Natural killer cell (primary cell): Measurements from ENCODE around the gene CNBD2. TPM values are rescaled to one million over a fixed set of nuclear protein-coding genes. Genes with fewer than 3 reads are reported as not detected.

ENCODE experiments used
- ATAC-seq, 3 donors: fragments of 150-1000 bp in 2 of 3; fragments of 200-7000 bp in 1 of 3; cut with Tn5 transposase; 1 replicate in 1 of 3; 2 replicates in 2 of 3; pipeline ENCODE4 v1.10.0; 2021; ENCODE audit warnings: mild to moderate bottlenecking in 2 of 3, moderate library complexity in 2 of 3
- DNase-seq, 2 donors: peaks; one replicate each; pipeline versions ENCODE4 v3.0.0 to v3.0.0-alpha.2; 2013 to 2021; ENCODE audit warnings: mixed read lengths in 1 of 2
- H3K27ac ChIP-seq: one replicate; pipeline ENCODE4 v1.5.1; 2013; ENCODE audit warnings: mild to moderate bottlenecking, low read length
- H3K27me3 ChIP-seq: one replicate; pipeline ENCODE4 v1.6.1; 2013; ENCODE audit warnings: low read length; ENCODE audit not compliant: control insufficient read depth, insufficient read depth
- H3K36me3 ChIP-seq: one replicate; pipeline ENCODE4 v1.6.1; 2013; ENCODE audit warnings: low read length; ENCODE audit not compliant: control insufficient read depth, insufficient read depth
- H3K4me1 ChIP-seq: one replicate; pipeline ENCODE4 v1.6.1; 2013; ENCODE audit warnings: low read length; ENCODE audit not compliant: control insufficient read depth, insufficient read depth
- H3K4me3 ChIP-seq: one replicate; pipeline ENCODE4 v1.5.1; 2013; ENCODE audit warnings: low read length
- H3K9me3 ChIP-seq: one replicate; pipeline ENCODE4 v1.6.1; 2013; ENCODE audit warnings: low read length; ENCODE audit not compliant: control insufficient read depth, insufficient read depth
- H3K27ac Mint-ChIP-seq, 2 donors: one replicate each; pipeline ENCODE4 v1.8.0; 2022; ENCODE audit warnings: mild to moderate bottlenecking in 2 of 2, mixed read lengths in 2 of 2, moderate library complexity in 1 of 2
- H3K27me3 Mint-ChIP-seq, 2 donors: one replicate each; pipeline ENCODE4 v1.8.0; 2022; ENCODE audit warnings: low read depth in 2 of 2, mixed read lengths in 2 of 2
- H3K36me3 Mint-ChIP-seq: one replicate; pipeline ENCODE4 v1.8.0; 2022; ENCODE audit warnings: mixed read lengths
- H3K4me1 Mint-ChIP-seq, 2 donors: one replicate each; pipeline ENCODE4 v1.8.0; 2022; ENCODE audit warnings: mixed read lengths in 2 of 2
- H3K4me3 Mint-ChIP-seq: one replicate; pipeline ENCODE4 v1.8.0; 2022; ENCODE audit warnings: mild to moderate bottlenecking, moderate library complexity, mixed read lengths
- H3K9me3 Mint-ChIP-seq, 2 donors: one replicate each; pipeline ENCODE4 v1.8.0; 2022; ENCODE audit warnings: mixed read lengths in 2 of 2
- WGBS: methylation state at CpG from one replicate; pipeline ENCODE4 v1.1.7; 2013; ENCODE audit warnings: missing lambda C conversion rate; ENCODE audit not compliant: insufficient coverage; 5-methylcytosine and 5-hydroxymethylcytosine counted together
- intact Hi-C: fragments of 100-400 bp; cut with micrococcal nuclease; formaldehyde crosslinking; loops from one replicate; pipeline ENCODE4 v1.14.2; 2022
- total RNA-seq, 4 donors: library from RNA; stranded (reverse); fragments of 120-200 nt in 1 of 4; gene quantifications; one replicate each; pipeline versions ENCODE4 v1.2.3 to v1.2.4, GENCODE V29; 2013 to 2022
- TF ChIP-seq, protein P1 (sequence below): fragments of 200-600 bp; IDR thresholded peaks from one replicate; pipeline ENCODE4 v1.8.0; 2022; ENCODE audit warnings: antibody characterized with exemption

Gene CNBD2
- total RNA-seq, 3 donors from 2014 or later (not counting 1 experiment from before 2014, with no cell fraction given) = 17.2 to 20.5 (median 19.5) TPM

DNA sequence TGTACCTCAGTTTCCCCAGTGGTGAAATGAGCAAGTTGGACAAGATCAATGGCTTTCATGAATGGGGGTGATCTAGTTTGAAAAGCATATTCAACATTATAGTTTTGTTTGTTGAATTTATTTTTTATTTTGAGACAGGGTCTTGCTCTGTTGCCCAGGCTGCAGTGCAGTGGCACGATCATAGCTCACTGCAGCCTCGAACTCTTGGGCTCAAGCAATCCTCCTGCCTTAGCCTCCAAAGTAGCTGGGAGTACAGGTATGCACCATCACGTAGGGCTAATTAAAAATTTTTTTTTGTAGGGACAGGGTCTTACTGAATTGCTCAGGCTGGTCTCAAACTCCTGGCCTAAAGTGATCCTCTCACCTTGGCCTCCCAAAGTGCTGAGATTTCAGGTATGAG is 63.4 kb downstream of the CNBD2 start:
- no peaks in the 10 kb centered on the region for H3K36me3 ChIP-seq
- 87% methylated on average over 3 of the region's 3 CpGs for WGBS
- Mint-ChIP-seq H3K27ac (no peak overlapping the region), H3K4me3 (no peak overlapping the region), H3K4me1 (no peaks in the 10 kb centered on the region), H3K9me3 (no peaks in the 10 kb centered on the region), H3K27me3 (peaks cover 0 to 2% of the 10 kb centered on the region in 2 donors), H3K36me3 (no peaks in the 10 kb centered on the region)
- no peaks in the 10 kb centered on the region for H3K9me3 ChIP-seq
- H3K4me3 ChIP-seq = no peak overlapping the region
- ATAC-seq (no peak), DNase-seq (no peak)
- intact Hi-C loops = no loop called here
- H3K4me1 ChIP-seq = no peaks in the 10 kb centered on the region
- no peak overlapping the region for H3K27ac ChIP-seq
- no peaks in the 10 kb centered on the region for H3K27me3 ChIP-seq
- TF ChIP-seq, protein P1, sequence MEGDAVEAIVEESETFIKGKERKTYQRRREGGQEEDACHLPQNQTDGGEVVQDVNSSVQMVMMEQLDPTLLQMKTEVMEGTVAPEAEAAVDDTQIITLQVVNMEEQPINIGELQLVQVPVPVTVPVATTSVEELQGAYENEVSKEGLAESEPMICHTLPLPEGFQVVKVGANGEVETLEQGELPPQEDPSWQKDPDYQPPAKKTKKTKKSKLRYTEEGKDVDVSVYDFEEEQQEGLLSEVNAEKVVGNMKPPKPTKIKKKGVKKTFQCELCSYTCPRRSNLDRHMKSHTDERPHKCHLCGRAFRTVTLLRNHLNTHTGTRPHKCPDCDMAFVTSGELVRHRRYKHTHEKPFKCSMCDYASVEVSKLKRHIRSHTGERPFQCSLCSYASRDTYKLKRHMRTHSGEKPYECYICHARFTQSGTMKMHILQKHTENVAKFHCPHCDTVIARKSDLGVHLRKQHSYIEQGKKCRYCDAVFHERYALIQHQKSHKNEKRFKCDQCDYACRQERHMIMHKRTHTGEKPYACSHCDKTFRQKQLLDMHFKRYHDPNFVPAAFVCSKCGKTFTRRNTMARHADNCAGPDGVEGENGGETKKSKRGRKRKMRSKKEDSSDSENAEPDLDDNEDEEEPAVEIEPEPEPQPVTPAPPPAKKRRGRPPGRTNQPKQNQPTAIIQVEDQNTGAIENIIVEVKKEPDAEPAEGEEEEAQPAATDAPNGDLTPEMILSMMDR = no peak

DNA sequence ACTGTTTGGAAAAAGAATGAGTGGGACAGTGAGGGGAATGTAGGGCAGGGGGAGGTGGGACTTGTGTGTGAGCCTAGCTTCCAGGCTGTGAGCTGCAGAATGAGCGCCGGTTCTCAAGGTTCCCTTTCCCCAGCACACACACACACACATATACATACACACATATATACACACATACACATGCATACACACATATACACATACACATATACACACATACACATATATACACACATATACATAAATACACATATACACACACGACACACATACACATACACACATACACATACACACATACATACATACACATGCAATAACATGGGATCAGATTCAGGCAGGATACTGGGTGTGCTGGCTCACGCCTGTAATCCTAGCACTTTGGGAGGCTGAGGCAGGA is 66.5 kb downstream of the CNBD2 start:
- H3K36me3 Mint-ChIP-seq = no peaks in the 10 kb centered on the region
- H3K27ac Mint-ChIP-seq = no peak overlapping the region
- H3K4me3 Mint-ChIP-seq = no peak overlapping the region
- no peaks in the 10 kb centered on the region for H3K4me1 Mint-ChIP-seq
- Histone ChIP-seq H3K27me3 (no peaks in the 10 kb centered on the region), H3K9me3 (no peaks in the 10 kb centered on the region), H3K4me3 (no peak overlapping the region), H3K36me3 (no peaks in the 10 kb centered on the region), H3K4me1 (no peaks in the 10 kb centered on the region), H3K27ac (no peak overlapping the region)
- DNase-seq = no peak
- no peaks in the 10 kb centered on the region for H3K27me3 Mint-ChIP-seq
- TF ChIP-seq, protein P1 = no peak
- 89% methylated on average over 4 of the region's 4 CpGs for WGBS
- no peaks in the 10 kb centered on the region for H3K9me3 Mint-ChIP-seq
- intact Hi-C loops = no loop called here
- ATAC-seq = peak in 1 of 3 donors; percentile 12

DNA sequence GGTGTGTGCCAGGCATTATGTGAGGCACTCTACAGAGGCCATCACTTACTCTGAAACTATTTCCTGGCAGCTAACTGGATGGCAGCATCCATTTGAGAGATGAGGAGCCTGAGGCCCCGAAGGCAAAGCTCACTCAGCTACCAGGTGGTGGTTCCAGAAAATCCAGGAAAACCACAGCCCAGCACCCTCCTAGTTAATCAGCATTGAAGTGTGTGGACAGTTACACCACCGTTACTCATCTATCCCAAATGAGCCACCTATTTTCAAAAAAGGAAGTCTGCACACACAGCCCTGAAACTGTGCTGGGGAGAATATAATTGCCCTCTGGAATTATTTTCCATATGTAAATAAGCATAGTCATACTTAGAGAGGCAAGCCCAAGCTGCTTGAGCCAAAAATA is 67.4 kb downstream of the CNBD2 start:
- Histone ChIP-seq H3K27me3 (no peaks in the 10 kb centered on the region), H3K27ac (no peak overlapping the region), H3K4me1 (no peaks in the 10 kb centered on the region), H3K4me3 (no peak overlapping the region), H3K36me3 (no peaks in the 10 kb centered on the region), H3K9me3 (no peaks in the 10 kb centered on the region)
- H3K4me3 Mint-ChIP-seq = no peak overlapping the region
- no peak for DNase-seq
- intact Hi-C loops = no loop called here
- WGBS = 5% methylated on average over 1 of the region's 2 CpGs
- TF ChIP-seq, protein P1 = no peak
- no peak for ATAC-seq
- no peaks in the 10 kb centered on the region for H3K36me3 Mint-ChIP-seq
- H3K4me1 Mint-ChIP-seq = no peaks in the 10 kb centered on the region
- no peaks in the 10 kb centered on the region for H3K9me3 Mint-ChIP-seq
- H3K27me3 Mint-ChIP-seq = no peaks in the 10 kb centered on the region
- H3K27ac Mint-ChIP-seq = no peak overlapping the region

GRCh38 chr20:36036688-36037087 is 68.3 kb downstream of the CNBD2 start:
- Histone ChIP-seq H3K36me3 (no peaks in the 10 kb centered on the region), H3K27ac (no peak overlapping the region), H3K27me3 (no peaks in the 10 kb centered on the region), H3K9me3 (no peaks in the 10 kb centered on the region), H3K4me3 (no peak overlapping the region), H3K4me1 (no peaks in the 10 kb centered on the region)
- TF ChIP-seq, protein P1 = no peak
- no peaks in the 10 kb centered on the region for H3K27me3 Mint-ChIP-seq
- WGBS = 95% methylated on average over 3 of the region's 3 CpGs
- H3K9me3 Mint-ChIP-seq = no peaks in the 10 kb centered on the region
- H3K4me3 Mint-ChIP-seq = no peak overlapping the region
- DNase-seq = no peak
- intact Hi-C loops = no loop called here
- ATAC-seq = no peak
- no peak overlapping the region for H3K27ac Mint-ChIP-seq
- H3K4me1 Mint-ChIP-seq = peaks cover 0 to 1% of the 10 kb centered on the region in 2 donors
- no peaks in the 10 kb centered on the region for H3K36me3 Mint-ChIP-seq
